Measurements from ENCODE around the gene SMYD3. TPM values are rescaled to one million over a fixed set of nuclear protein-coding genes. Genes with fewer than 3 reads are reported as not detected.

SMYD3 gene
- total and polyA plus RNA-seq, 9 of the 15 experiments (the other 6 are each of a cell fraction or from before 2014, with no cell fraction given): 128 to 440 (median 197) TPM

DNA sequence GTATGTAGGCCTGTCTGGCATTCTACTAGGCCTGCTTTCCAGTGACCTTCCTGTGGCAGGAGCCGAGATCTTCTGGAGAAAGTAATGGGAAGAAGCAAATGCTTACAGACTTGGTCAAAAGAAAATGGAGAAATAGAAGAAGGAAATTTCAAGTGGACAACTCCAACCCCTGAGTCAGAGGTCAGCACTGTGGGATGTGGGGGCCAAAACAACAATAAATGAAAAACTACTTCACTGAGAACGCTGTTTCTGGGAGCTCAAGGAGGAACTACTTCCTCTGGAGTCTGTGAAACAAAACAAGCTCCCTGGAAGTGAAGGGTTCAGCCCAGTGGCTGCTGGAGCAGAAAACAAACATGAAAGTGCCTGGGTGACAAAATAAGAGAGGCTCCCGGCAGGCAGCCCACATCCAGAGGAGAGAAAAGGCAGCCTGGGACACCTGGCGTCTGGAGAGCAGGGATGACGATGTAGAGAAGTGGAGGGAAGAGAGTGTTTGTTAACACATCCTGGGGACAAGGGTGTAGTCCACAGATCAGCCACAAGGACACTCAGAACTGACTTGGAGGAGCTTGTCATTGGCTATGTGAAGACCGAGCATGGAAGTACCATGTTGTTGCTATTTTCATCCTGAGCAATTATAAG lies 355.2 kb downstream of the SMYD3 start (continued):
- TF ChIP-seq SLC30A9 (CRISPR knock-in tag; IDR thresholded peaks at IDR 0.05) (no peak), TSC22D4 (tag; IDR thresholded peaks at IDR 0.05) (no peak), JUNB (CRISPR knock-in tag; conservative IDR thresholded peaks at IDR 0.05) (no peak), GATA2 (CRISPR knock-in tag; IDR thresholded peaks at IDR 0.05) (no peak), HIVEP1 (CRISPR knock-in tag; IDR thresholded peaks at IDR 0.05) (no peak), MEIS2 (IDR thresholded peaks at IDR 0.05; ENCODE audit: partially characterized antibody) (no peak), RUNX1 (IDR thresholded peaks at IDR 0.05; ENCODE audit: low read depth) (no peak), ZNF384 (IDR thresholded peaks at IDR 0.05; ENCODE audit: low read depth, low read length) (no peak), ZNF197 (CRISPR knock-in tag; IDR thresholded peaks at IDR 0.05; ENCODE audit: low read depth) (peak; percentile 69), KDM5B (IDR thresholded peaks at IDR 0.05; ENCODE audit: insufficient replicate concordance, low read depth, low read length) (no peak), ZNF24 (IDR thresholded peaks at IDR 0.05) (no peak), KDM2B (CRISPR knock-in tag; IDR thresholded peaks at IDR 0.05) (no peak)
- TF ChIP-seq, protein P1, sequence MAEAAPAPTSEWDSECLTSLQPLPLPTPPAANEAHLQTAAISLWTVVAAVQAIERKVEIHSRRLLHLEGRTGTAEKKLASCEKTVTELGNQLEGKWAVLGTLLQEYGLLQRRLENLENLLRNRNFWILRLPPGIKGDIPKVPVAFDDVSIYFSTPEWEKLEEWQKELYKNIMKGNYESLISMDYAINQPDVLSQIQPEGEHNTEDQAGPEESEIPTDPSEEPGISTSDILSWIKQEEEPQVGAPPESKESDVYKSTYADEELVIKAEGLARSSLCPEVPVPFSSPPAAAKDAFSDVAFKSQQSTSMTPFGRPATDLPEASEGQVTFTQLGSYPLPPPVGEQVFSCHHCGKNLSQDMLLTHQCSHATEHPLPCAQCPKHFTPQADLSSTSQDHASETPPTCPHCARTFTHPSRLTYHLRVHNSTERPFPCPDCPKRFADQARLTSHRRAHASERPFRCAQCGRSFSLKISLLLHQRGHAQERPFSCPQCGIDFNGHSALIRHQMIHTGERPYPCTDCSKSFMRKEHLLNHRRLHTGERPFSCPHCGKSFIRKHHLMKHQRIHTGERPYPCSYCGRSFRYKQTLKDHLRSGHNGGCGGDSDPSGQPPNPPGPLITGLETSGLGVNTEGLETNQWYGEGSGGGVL (CRISPR knock-in tag; IDR thresholded peaks at IDR 0.05): no peak
- TF ChIP-seq, protein P2, sequence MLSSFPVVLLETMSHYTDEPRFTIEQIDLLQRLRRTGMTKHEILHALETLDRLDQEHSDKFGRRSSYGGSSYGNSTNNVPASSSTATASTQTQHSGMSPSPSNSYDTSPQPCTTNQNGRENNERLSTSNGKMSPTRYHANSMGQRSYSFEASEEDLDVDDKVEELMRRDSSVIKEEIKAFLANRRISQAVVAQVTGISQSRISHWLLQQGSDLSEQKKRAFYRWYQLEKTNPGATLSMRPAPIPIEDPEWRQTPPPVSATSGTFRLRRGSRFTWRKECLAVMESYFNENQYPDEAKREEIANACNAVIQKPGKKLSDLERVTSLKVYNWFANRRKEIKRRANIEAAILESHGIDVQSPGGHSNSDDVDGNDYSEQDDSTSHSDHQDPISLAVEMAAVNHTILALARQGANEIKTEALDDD (IDR thresholded peaks at IDR 0.05): no peak
- TF ChIP-seq, protein P3, sequence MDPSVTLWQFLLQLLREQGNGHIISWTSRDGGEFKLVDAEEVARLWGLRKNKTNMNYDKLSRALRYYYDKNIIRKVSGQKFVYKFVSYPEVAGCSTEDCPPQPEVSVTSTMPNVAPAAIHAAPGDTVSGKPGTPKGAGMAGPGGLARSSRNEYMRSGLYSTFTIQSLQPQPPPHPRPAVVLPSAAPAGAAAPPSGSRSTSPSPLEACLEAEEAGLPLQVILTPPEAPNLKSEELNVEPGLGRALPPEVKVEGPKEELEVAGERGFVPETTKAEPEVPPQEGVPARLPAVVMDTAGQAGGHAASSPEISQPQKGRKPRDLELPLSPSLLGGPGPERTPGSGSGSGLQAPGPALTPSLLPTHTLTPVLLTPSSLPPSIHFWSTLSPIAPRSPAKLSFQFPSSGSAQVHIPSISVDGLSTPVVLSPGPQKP (CRISPR knock-in tag; IDR thresholded peaks at IDR 0.05): no peak
- TF ChIP-seq, protein P4, sequence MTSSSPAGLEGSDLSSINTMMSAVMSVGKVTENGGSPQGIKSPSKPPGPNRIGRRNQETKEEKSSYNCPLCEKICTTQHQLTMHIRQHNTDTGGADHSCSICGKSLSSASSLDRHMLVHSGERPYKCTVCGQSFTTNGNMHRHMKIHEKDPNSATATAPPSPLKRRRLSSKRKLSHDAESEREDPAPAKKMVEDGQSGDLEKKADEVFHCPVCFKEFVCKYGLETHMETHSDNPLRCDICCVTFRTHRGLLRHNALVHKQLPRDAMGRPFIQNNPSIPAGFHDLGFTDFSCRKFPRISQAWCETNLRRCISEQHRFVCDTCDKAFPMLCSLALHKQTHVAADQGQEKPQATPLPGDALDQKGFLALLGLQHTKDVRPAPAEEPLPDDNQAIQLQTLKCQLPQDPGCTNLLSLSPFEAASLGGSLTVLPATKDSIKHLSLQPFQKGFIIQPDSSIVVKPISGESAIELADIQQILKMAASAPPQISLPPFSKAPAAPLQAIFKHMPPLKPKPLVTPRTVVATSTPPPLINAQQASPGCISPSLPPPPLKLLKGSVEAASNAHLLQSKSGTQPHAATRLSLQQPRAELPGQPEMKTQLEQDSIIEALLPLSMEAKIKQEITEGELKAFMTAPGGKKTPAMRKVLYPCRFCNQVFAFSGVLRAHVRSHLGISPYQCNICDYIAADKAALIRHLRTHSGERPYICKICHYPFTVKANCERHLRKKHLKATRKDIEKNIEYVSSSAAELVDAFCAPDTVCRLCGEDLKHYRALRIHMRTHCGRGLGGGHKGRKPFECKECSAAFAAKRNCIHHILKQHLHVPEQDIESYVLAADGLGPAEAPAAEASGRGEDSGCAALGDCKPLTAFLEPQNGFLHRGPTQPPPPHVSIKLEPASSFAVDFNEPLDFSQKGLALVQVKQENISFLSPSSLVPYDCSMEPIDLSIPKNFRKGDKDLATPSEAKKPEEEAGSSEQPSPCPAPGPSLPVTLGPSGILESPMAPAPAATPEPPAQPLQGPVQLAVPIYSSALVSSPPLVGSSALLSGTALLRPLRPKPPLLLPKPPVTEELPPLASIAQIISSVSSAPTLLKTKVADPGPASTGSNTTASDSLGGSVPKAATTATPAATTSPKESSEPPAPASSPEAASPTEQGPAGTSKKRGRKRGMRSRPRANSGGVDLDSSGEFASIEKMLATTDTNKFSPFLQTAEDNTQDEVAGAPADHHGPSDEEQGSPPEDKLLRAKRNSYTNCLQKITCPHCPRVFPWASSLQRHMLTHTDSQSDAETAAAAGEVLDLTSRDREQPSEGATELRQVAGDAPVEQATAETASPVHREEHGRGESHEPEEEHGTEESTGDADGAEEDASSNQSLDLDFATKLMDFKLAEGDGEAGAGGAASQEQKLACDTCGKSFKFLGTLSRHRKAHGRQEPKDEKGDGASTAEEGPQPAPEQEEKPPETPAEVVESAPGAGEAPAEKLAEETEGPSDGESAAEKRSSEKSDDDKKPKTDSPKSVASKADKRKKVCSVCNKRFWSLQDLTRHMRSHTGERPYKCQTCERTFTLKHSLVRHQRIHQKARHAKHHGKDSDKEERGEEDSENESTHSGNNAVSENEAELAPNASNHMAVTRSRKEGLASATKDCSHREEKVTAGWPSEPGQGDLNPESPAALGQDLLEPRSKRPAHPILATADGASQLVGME (CRISPR knock-in tag; IDR thresholded peaks at IDR 0.05): 0 out of 2 replicates have a peak, but pooled peaks have one; percentile 44
- TF ChIP-seq, protein P5, sequence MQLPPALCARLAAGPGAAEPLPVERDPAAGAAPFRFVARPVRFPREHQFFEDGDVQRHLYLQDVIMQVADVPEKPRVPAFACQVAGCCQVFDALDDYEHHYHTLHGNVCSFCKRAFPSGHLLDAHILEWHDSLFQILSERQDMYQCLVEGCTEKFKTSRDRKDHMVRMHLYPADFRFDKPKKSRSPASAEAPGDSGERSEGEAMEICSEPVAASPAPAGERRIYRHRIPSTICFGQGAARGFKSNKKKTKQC (CRISPR knock-in tag; IDR thresholded peaks at IDR 0.05): no peak

All from K562 (cell line).